HG03342 (cell line): Measurements from ENCODE around the gene ICAM4.

Experiments used
- ATAC-seq: cut with Tn5 transposase; IDR thresholded peaks from one replicate; pipeline ENCODE4 v1.9.1; 2021; ENCODE audit warnings: mild to moderate bottlenecking, moderate library complexity; ENCODE audit not compliant: unreplicated experiment

ICAM4 gene

GRCh38 chr19:10290357-10290875, 3.7 kb downstream of the ICAM4 start:
- no peak for ATAC-seq

- no peak for ATAC-seq
Measured at GRCh38 chr19:10290876-10291553, 4.3 kb downstream of the ICAM4 start.

- no peak for ATAC-seq
Measured at GRCh38 chr19:10291554-10292205, 4.9 kb downstream of the ICAM4 start.

- ATAC-seq, result peak; percentile 50
Measured at GRCh38 chr19:10292206-10292788, 5.5 kb downstream of the ICAM4 start.

GRCh38 chr19:10292789-10293636, 6.3 kb downstream of the ICAM4 start:
- ATAC-seq, result no peak

GRCh38 chr19:10293637-10294367, 7.0 kb downstream of the ICAM4 start:
- ATAC-seq, result no peak

- ATAC-seq, result no peak
Measured at GRCh38 chr19:10294368-10294697, 7.6 kb downstream of the ICAM4 start.

GRCh38 chr19:10295305-10295846, 8.6 kb downstream of the ICAM4 start:
- ATAC-seq, result peak; percentile 39

GRCh38 chr19:10295847-10296591, 9.3 kb downstream of the ICAM4 start:
- ATAC-seq, result no peak

- no peak for ATAC-seq
Measured at GRCh38 chr19:10299545-10300458, 13.0 kb downstream of the ICAM4 start.

GRCh38 chr19:10305139-10305806, 18.5 kb downstream of the ICAM4 start:
- ATAC-seq, result no peak

- ATAC-seq, result no peak
Measured at GRCh38 chr19:10306327-10306726, 19.6 kb downstream of the ICAM4 start.

- no peak for ATAC-seq
Measured at GRCh38 chr19:10309423-10309822, 22.7 kb downstream of the ICAM4 start, which contains the start of gene ZGLP1. Gene ZGLP1 (minus strand): TSS chr19:10309815.

GRCh38 chr19:10315335-10316214, 28.8 kb downstream of the ICAM4 start, which contains the start of gene FDX2:
Gene FDX2 (minus strand): TSS chr19:10316015. CDS start chr19:10315996, 19 bp downstream.
- no peak for ATAC-seq

GRCh38 chr19:10316229-10317044, 29.7 kb downstream of the ICAM4 start:
- ATAC-seq, result no peak
